SK-N-MC (cell line): Measurements from ENCODE around the gene ANGPTL5.

Experiments used
- EZH2 ChIP-seq: fragments of 200-600 bp; sonication (generic); IDR thresholded peaks from one replicate; pipeline ENCODE4 v1.6.1; 2017; ENCODE audit warnings: antibody characterized with exemption
- FOXP2 ChIP-seq: optimal IDR thresholded peaks from 2 replicates; pipeline ENCODE3; 2011; ENCODE audit warnings: mild to moderate bottlenecking, moderate library complexity; ENCODE audit not compliant: insufficient read depth; ENCODE audit errors: extremely low read length, control extremely low read depth
- POLR2AphosphoS5 ChIP-seq: IDR thresholded peaks from 2 replicates; pipeline ENCODE4 v1.6.1; 2012; ENCODE audit warnings: mild to moderate bottlenecking, low read depth, low read length, borderline replicate concordance

- no peak for TF ChIP-seq EZH2
- TF ChIP-seq POLR2AphosphoS5, result no peak
- no peak for TF ChIP-seq FOXP2
Measured at GRCh38 chr11:101945448-101945847, 29.1 kb upstream of the ANGPTL5 start.
